WI38 (cell line): ENCODE data around the gene PTGIR.

ENCODE experiments used
- H3K4me3 ChIP-seq: 2 replicates; pipeline ENCODE4 v1.5.1; 2011; ENCODE audit warnings: low read depth, mild to moderate bottlenecking, control low read depth, low read length
- TF ChIP-seq, protein P1 (sequence below): IDR thresholded peaks from 2 replicates; pipeline ENCODE4 v1.5.1; 2012; ENCODE audit warnings: low read depth, mild to moderate bottlenecking, control low read depth, low read length

Gene PTGIR

DNA sequence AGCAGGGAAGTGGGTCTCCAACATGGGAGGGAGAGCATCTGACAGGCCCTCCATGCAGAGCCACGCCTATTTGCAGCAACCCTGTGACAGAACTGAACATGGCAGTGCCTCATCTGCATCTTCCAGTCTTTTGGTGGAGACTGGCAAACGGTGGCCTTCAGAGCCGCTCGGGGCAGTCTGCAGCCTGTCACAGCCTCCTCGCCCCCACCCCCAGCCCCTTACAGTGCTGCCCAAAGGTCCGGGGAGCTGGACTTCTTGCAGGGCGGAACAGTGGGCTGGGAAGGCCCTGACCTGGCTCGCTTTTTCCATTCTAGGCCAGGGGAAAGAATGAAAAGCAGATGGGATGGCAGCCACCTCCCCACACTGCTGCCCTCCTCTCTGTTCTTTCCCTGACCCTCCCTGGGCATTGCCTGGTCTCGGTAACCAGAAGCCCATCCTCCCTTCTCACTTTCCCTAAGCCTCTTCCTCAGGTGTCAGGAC lies 21.1 kb downstream of the PTGIR start:
- TF ChIP-seq, protein P1, sequence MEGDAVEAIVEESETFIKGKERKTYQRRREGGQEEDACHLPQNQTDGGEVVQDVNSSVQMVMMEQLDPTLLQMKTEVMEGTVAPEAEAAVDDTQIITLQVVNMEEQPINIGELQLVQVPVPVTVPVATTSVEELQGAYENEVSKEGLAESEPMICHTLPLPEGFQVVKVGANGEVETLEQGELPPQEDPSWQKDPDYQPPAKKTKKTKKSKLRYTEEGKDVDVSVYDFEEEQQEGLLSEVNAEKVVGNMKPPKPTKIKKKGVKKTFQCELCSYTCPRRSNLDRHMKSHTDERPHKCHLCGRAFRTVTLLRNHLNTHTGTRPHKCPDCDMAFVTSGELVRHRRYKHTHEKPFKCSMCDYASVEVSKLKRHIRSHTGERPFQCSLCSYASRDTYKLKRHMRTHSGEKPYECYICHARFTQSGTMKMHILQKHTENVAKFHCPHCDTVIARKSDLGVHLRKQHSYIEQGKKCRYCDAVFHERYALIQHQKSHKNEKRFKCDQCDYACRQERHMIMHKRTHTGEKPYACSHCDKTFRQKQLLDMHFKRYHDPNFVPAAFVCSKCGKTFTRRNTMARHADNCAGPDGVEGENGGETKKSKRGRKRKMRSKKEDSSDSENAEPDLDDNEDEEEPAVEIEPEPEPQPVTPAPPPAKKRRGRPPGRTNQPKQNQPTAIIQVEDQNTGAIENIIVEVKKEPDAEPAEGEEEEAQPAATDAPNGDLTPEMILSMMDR = no peak
- H3K4me3 ChIP-seq = peak overlapping the region; percentile 100; the same call in 1 of the 2 replicates

DNA sequence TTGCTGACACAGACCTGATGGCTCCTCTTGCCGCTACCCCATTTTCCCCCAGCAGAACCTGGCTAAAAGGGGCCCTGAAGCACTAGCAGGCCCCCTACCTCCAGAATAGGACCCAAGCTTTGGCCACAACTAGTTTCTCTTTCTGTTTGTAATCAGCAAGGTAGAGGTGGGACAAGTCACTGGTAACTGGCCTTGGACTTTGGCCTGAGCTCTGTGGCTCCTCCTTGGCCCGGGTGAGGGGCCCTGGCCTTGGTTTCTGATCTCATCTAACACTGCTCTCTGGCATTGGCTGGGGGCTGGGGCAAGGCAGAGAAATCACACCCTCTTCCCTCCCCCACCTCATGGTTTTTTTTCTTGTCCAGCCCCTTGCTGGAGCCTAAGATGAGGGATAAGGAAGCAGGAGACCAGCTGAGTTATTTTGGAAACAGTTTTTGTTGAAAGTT lies 21.7 kb downstream of the PTGIR start:
- peak overlapping the region; percentile 100 for H3K4me3 ChIP-seq
- TF ChIP-seq, protein P1 = no peak

DNA sequence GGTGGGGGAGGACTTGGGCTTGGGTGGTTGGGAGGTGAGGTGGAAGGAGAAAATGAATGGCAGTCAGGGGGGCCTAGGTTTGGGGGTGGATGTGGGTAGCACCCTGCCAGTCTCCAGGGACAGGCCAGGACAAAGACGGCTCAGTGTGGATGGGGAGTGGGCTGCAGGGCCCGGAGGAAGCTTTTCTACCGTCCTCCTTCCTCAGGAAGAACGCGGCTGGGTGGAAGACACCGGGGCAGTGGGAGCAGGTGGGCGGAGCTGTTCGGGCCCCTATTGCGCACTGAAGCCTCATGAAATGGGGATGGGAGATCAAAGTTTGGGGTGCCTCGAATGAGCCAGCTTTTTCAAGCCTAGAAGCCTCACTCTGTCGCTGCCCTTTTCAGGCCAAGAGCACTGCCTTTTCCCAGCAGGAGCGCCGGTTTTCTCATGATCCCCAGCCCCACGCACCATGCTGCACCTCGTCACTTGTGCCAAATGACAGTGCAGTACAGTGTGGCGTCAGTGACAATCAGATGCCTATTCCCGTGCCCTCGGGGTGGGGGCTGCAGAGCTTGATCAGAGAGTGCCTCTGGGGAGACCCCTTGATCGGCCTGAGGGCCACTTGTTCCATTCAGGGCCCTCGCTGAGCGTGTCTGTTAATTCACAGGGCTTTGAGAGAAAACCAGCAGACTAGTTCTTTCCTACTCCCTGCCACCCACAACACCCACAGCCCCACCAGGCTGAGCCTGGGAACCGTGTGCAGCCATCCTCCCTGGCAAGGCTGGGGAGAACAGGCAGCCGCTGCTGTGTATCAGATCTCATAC lies 22.3 kb downstream of the PTGIR start:
- peak overlapping the region; percentile 100 for H3K4me3 ChIP-seq
- TF ChIP-seq, protein P1 = no peak

DNA sequence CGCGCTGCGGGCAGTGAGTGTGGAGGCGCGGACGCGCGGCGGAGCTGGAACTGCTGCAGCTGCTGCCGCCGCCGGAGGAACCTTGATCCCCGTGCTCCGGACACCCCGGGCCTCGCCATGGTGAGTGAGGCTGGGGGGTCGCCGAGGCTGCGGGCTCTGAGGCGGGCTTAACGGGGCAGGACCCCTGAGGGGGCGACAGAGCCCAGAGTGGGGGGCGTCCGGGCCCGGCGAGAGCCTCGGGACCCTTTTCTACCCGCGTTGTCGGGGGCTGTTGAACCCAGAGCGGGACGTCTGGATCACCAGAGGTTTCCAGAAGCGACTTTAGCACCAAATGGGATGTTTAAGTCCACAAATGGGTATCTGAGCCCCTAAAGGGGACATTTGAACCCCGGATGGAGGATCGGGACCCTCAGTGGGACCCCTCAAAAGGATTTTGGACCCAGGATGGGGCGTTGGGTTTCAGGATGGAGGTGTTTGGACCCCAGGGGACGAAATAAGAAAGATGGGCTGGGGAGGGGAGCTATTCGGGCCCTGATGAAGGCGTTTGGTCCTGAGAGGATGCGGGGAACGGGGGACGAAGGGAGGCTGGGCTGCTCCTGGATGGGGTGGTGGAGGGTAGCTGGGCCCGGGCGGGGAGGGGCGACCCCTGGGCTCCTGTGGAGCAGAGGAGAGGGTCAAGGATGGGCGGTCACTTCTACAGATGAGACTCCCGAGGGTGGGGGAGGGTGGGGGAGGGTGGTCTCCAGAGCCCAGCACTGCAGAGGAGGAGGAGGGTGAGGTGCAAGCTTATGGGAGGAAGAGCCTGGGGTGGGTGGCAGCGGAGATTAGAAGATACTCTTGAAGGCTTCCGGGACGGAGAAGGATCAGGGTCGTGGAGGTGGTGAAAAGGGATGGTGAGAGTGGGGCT lies 23.3 kb downstream of the PTGIR start, which contains the start of gene CALM3:
Gene CALM3, plus strand, starts transcription at position 13 of the 907 bp plus-strand sequence. Its CDS starts 105 bp downstream, at position 118.
- TF ChIP-seq, protein P1 = no peak
- H3K4me3 ChIP-seq = peak within 1 kb of the TSS; percentile 100

DNA sequence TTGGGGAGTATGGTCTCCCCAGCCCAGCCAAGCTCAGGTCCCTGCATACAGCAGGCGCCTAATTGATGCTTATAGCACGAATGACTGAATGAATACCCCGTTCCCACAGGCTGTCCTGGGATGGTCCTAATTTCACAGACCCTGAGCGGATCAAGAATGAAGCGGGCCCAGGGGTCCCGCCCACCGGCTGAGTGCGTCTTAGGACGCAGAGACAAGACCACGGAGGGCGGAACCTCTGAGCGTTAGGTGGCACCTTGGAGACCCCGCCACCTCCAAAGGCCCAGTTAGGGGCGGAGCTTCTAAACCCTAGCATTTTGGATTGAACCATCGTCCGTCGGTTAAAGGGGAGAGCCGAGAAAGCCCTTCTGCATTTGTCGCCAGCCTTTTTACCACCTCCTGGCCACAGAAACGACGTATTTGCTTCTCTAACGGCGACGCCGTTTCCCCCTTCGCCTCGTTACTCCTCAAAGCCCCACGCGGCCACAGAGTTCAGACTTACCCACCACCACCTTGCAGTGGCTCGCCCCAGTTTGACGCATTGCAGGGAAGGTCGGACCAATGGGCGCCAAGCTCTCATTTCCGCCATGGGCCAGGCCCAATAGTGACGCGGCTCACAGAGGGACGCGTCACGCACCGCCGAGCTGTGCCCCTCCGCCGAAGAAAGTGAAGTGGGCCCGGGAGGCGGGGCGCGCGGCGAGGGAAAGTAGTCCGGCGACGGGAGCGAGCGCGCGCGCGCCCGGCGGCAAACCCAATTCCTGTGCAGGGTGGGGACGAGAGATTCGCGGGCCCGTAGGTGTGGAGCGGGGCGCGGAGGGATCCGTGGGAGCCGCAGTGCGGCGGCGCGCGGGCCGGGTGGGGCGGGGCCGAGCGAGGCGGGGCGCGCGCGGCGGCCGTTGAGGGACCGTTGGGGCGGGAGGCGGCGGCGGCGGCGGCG lies 24.2 kb downstream of the PTGIR start:
- peak overlapping the region; percentile 100 for H3K4me3 ChIP-seq
- TF ChIP-seq, protein P1 = no peak

DNA sequence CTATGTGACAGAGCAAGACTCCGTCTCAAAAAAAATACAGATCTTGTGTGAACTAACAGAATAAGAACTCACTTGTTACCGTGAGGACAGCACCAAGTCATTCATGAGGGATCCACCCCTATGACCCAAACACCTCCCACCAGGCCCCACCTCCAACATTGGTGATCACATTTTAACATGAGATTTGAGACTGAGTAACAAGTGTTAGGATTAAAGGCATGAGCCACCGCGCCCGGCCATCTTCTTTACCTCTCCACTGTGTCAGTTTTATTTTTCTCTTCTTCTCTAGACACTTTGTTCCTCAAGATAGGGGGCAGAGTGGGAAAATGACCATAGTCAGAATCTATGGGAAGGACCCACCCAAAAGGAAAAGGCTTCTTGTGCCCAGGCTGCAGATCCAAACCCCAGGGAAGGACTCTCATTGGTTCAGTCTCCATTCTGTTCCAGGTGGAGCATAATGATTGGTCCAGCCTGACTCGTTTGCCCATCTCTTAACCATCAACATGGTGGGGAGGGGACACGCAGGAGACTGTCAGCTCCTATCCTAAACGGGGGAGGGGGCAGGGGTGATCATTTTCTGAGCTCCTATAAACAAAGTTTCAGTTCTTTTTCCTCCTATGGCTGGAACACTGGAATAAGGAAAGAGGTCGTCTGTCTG lies 25.0 kb downstream of the PTGIR start:
- TF ChIP-seq, protein P1 = no peak
- peak overlapping the region; percentile 100 for H3K4me3 ChIP-seq
